PC-3 (cell line): ENCODE results near the gene SNTG2. TPM values are rescaled to one million over a fixed set of nuclear protein-coding genes. Genes with fewer than 3 reads are reported as not detected.
A peak's percentile ranks its signal among the peaks of the same experiment; 100 is the strongest.

Source experiments
- ATAC-seq: fragments of 200-7000 bp; cut with Tn5 transposase; 2 replicates; pipeline ENCODE4 v1.9.1; 2020; ENCODE audit warnings: mild to moderate bottlenecking, moderate library complexity
- Bru-seq: library from RNA; stranded (reverse); fragments of 400-500 nt; gene quantifications from one replicate; lab custom pipeline; 2021; lab: Mats Ljungman, UMichigan
- BruChase-seq, 2 experiments: library from RNA; stranded (reverse); fragments of 400-500 nt; gene quantifications; one replicate each; lab custom pipeline; 2021; lab: Mats Ljungman, UMichigan
- BruUV-seq: library from RNA; stranded (reverse); fragments of 400-500 nt; replicated peaks from 2 replicates; lab custom pipeline; 2021; lab: Mats Ljungman, UMichigan
- CTCF ChIA-PET: fragments of 300-600 bp; sonication (Branson Sonifier 250); formaldehyde crosslinking; loops from one replicate; lab custom pipeline; 2022; ENCODE audit warnings: antibody characterized with exemption; lab: Charles Lee
- POLR2A ChIA-PET: fragments of 300-600 bp; sonication (Branson Sonifier 250); formaldehyde crosslinking; loops from one replicate; lab custom pipeline; 2022; ENCODE audit warnings: antibody characterized with exemption; ENCODE audit not compliant: unreplicated experiment; lab: Charles Lee
- DNase-seq: peaks from one replicate; pipeline ENCODE4 v3.0.0-alpha.2; 2015
- H2AFZ ChIP-seq: fragments of 300-600 bp; sonication (generic); 2 replicates; pipeline ENCODE4 v1.6.0; 2016; ENCODE audit warnings: antibody characterized with exemption, low read length
- H3F3A ChIP-seq: fragments of 300-600 bp; sonication (generic); one replicate; pipeline ENCODE4 v1.6.0; 2017; ENCODE audit warnings: antibody characterized with exemption, low read length, control low read depth, mild to moderate bottlenecking; ENCODE audit not compliant: unreplicated experiment
- H3K27ac ChIP-seq: fragments of 300-600 bp; sonication (generic); 2 replicates; pipeline ENCODE4 v1.5.1; 2016; ENCODE audit warnings: mild to moderate bottlenecking, low read length
- H3K27me3 ChIP-seq: fragments of 300-600 bp; sonication (generic); 2 replicates; pipeline ENCODE4 v1.6.1; 2016; ENCODE audit warnings: low read length, mixed read lengths
- H3K36me3 ChIP-seq: fragments of 300-600 bp; sonication (generic); 2 replicates; pipeline ENCODE4 v1.6.1; 2016; ENCODE audit warnings: low read depth, mixed run types, low read length, mixed read lengths
- H3K4me1 ChIP-seq: fragments of 300-600 bp; sonication (generic); 2 replicates; pipeline ENCODE4 v1.5.1; 2016; ENCODE audit warnings: low read length; ENCODE audit not compliant: insufficient read depth
- H3K4me2 ChIP-seq: fragments of 300-600 bp; sonication (generic); 2 replicates; pipeline ENCODE4 v1.6.0; 2016; ENCODE audit warnings: low read length
- H3K4me3 ChIP-seq: fragments of 300-600 bp; sonication (generic); 2 replicates; pipeline ENCODE4 v1.5.1; 2016; ENCODE audit warnings: mild to moderate bottlenecking, low read length, mixed read lengths
- H3K79me2 ChIP-seq: fragments of 300-600 bp; sonication (generic); 2 replicates; pipeline ENCODE4 v1.6.1; 2017; ENCODE audit warnings: low read length, mixed read lengths
- H3K9ac ChIP-seq: fragments of 300-600 bp; sonication (generic); 2 replicates; pipeline ENCODE4 v1.6.0; 2016; ENCODE audit warnings: mild to moderate bottlenecking, low read length
- H3K9me2 ChIP-seq: fragments of 300-600 bp; sonication (generic); replicated peaks from 2 replicates; pipeline ENCODE4 v1.6.1; 2016; ENCODE audit warnings: mixed run types, low read length, mixed read lengths
- H3K9me3 ChIP-seq: fragments of 300-600 bp; sonication (generic); 2 replicates; pipeline ENCODE4 v1.6.1; 2016; ENCODE audit warnings: low read length, mixed read lengths
- H4K20me1 ChIP-seq: fragments of 300-600 bp; sonication (generic); 2 replicates; pipeline ENCODE4 v1.6.1; 2016; ENCODE audit warnings: low read length, mixed read lengths
- CTCF ChIP-seq: fragments of 300-600 bp; sonication (generic); conservative IDR thresholded peaks from 2 replicates; pipeline ENCODE4 v1.5.1; 2017; ENCODE audit warnings: antibody characterized with exemption, low read depth, mild to moderate bottlenecking, low read length
- EZH2 ChIP-seq: fragments of 300-600 bp; sonication (generic); IDR thresholded peaks from one replicate; pipeline ENCODE4 v1.6.1; 2017; ENCODE audit warnings: antibody characterized with exemption, mild to moderate bottlenecking, low read length; ENCODE audit not compliant: unreplicated experiment
- EZH2phosphoT487 ChIP-seq: fragments of 300-600 bp; sonication (generic); IDR thresholded peaks from 2 replicates; pipeline ENCODE4 v1.6.1; 2018; ENCODE audit warnings: mild to moderate bottlenecking, antibody characterized with exemption, low read length, borderline replicate concordance
- intact Hi-C: fragments of 100-400 bp; cut with micrococcal nuclease; formaldehyde crosslinking; loops from 2 replicates; pipeline ENCODE4 v1.9.0; 2023
- long read RNA-seq: library from polyadenylated mRNA; unstranded; transcript quantifications from one replicate; pipeline ENCODE4 v2.0.0, GENCODE V29; 2021; ENCODE audit not compliant: unreplicated experiment
- total RNA-seq: library from RNA; depleted of rRNA; stranded (reverse); fragments of >200 nt; gene quantifications from 2 replicates; pipeline ENCODE4 v1.2.3, GENCODE V29; 2014; rRNA removed

Gene SNTG2
- not detected in 2 replicates for total RNA-seq
- percentile 4 among the genes with signal in this experiment for Bru-seq, nascent RNA
- percentile 7 among the genes with signal in this experiment for BruChase-seq, experiment 1, labeled RNA remaining after a 6-hour chase
- percentile 9 among the genes with signal in this experiment for BruChase-seq, experiment 2, labeled RNA remaining after a 2-hour chase
- long read RNA-seq = 0 reads

GRCh38 chr2:950080-950966 is at the start of gene SNTG2:
Gene SNTG2, plus strand, starts transcription at chr2:950849. Its CDS starts 148 bp downstream, at chr2:950997.
- H3K9ac ChIP-seq = no peak within 1 kb of the TSS
- H3K4me3 ChIP-seq = no peak within 1 kb of the TSS; the same call in 1 of the 2 replicates
- peaks cover 3% of the 10 kb centered on the region; the same call in 1 of the 2 replicates for H3K4me1 ChIP-seq
- DNase-seq (no peak), ATAC-seq (peak; percentile 57)
- no peaks in the 10 kb centered on the region for H4K20me1 ChIP-seq
- intact Hi-C loops = no loop called here
- peak within 1 kb of the TSS; percentile 57 for H3K4me2 ChIP-seq
- H3K36me3 ChIP-seq = no peaks in the 10 kb centered on the region
- ChIA-PET CTCF (interaction anchor here (0.7 kb wide), 1 partner anchor 867 kb away, joined by 3 read pairs; no protein-coding TSS in a partner anchor), POLR2A (no interaction called here)
- BruUV-seq = no TSS peak
- TF ChIP-seq EZH2 = peak; percentile 61
- TF ChIP-seq CTCF = no peak
- H2AFZ ChIP-seq = no peak within 1 kb of the TSS
- H3K27ac ChIP-seq = no peak within 1 kb of the TSS
- no peaks in the 10 kb centered on the region for H3K9me2 ChIP-seq
- no peaks in the 10 kb centered on the region for H3K9me3 ChIP-seq
- H3K27me3 ChIP-seq = peaks cover 77% of the 10 kb centered on the region
- H3K79me2 ChIP-seq = no peaks in the 10 kb centered on the region
- H3F3A ChIP-seq = no peaks in the 10 kb centered on the region

- Histone ChIP-seq H3K27me3 (peaks cover 39% of the 10 kb centered on the region), H3K27ac (no peak overlapping the region), H3K4me1 (no peaks in the 10 kb centered on the region), H3K9ac (no peak overlapping the region), H3K4me2 (no peak overlapping the region), H2AFZ (no peak overlapping the region), H3K79me2 (no peaks in the 10 kb centered on the region), H3F3A (no peaks in the 10 kb centered on the region), H3K36me3 (no peaks in the 10 kb centered on the region), H4K20me1 (no peaks in the 10 kb centered on the region), H3K4me3 (no peak overlapping the region), H3K9me3 (no peaks in the 10 kb centered on the region), H3K9me2 (no peaks in the 10 kb centered on the region)
- TF ChIP-seq EZH2 (no peak), EZH2phosphoT487 (no peak), CTCF (no peak)
- ChIA-PET POLR2A (no interaction called here), CTCF (no interaction called here)
- DNase-seq = no peak
- no TSS peak for BruUV-seq
- ATAC-seq = no peak
- intact Hi-C loops = no loop called here
These were observed 48.1 kb upstream of the SNTG2 start for GRCh38 chr2:902584-902983.
